Breast epithelium (tissue), 4 donors: Measurements from ENCODE around the gene RREB1. TPM values are rescaled to one million over a fixed set of nuclear protein-coding genes. Genes with fewer than 3 reads are reported as not detected.
A peak's percentile ranks its signal among the peaks of the same experiment; 100 is the strongest.

Experiments
- DNase-seq, 2 donors: peaks; one replicate each; pipeline ENCODE4 v3.0.0-alpha.2; 2019; ENCODE audit warnings: low spot score in 2 of 2
- H3K27ac ChIP-seq, 2 donors: fragments of 200-600 bp; sonication (generic) in 1 of 2; one replicate each; pipeline ENCODE4 v1.5.1; 2016 to 2019; ENCODE audit warnings: mild to moderate bottlenecking in 1 of 2
- H3K27me3 ChIP-seq, 2 donors: fragments of 200-600 bp; sonication (generic) in 1 of 2; one replicate each; pipeline versions ENCODE4 v1.5.1 to v1.6.0; 2017 to 2019; ENCODE audit warnings: control low read depth in 1 of 2, mild to moderate bottlenecking in 1 of 2
- H3K36me3 ChIP-seq: fragments of 200-600 bp; one replicate; pipeline ENCODE4 v1.5.1; 2019
- H3K4me1 ChIP-seq, 2 donors: fragments of 200-600 bp; sonication (generic); one replicate each; pipeline ENCODE4 v1.5.1; 2016 to 2019; ENCODE audit warnings: control low read depth in 1 of 2
- H3K4me3 ChIP-seq, 3 donors: fragments of 200-600 bp; sonication (generic); 1 replicate in 2 of 3; 2 replicates in 1 of 3; pipeline ENCODE4 v1.5.1; 2016 to 2019; ENCODE audit warnings: mild to moderate bottlenecking in 3 of 3, moderate library complexity in 2 of 3
- H3K9me3 ChIP-seq, 2 donors: fragments of 200-600 bp; sonication (generic) in 1 of 2; one replicate each; pipeline ENCODE4 v1.5.1; 2016 to 2019; ENCODE audit warnings: control low read depth in 1 of 2
- POLR2A ChIP-seq: fragments of 450-650 bp; IDR thresholded peaks from one replicate; pipeline ENCODE4 v1.6.1; 2016; ENCODE audit warnings: antibody characterized with exemption, mild to moderate bottlenecking, moderate library complexity
- POLR2AphosphoS5 ChIP-seq, 3 donors: sonication (generic); formaldehyde crosslinking; IDR thresholded peaks; one replicate each; pipeline ENCODE4 v1.6.1; 2017; ENCODE audit warnings: antibody characterized with exemption in 3 of 3
- intact Hi-C: fragments of 100-400 bp; cut with DNase I; formaldehyde crosslinking; loops from one replicate; pipeline ENCODE4 v1.15.1; 2023; ENCODE audit warnings: low total_unique reads
- total RNA-seq, 3 donors: library from RNA; depleted of rRNA; stranded (reverse); fragments of >200 nt; gene quantifications; one replicate each; pipeline ENCODE4 v1.1.0, GENCODE V29; 2016
- TF ChIP-seq, protein P1 (sequence below), 3 donors: fragments of 450-650 bp; IDR thresholded peaks; one replicate each; pipeline ENCODE4 v1.5.1; 2016 to 2017; ENCODE audit warnings: antibody characterized with exemption in 3 of 3, mild to moderate bottlenecking in 3 of 3, moderate library complexity in 3 of 3

RREB1 gene
- total RNA-seq, 3 donors from 2014 or later, result 36.0 to 39.8 (median 39.7) TPM

- no peaks in the 10 kb centered on the region for H3K27me3 ChIP-seq
- no peaks in the 10 kb centered on the region for H3K4me1 ChIP-seq
- no peak for DNase-seq
- H3K27ac ChIP-seq, result no peak overlapping the region
- H3K9me3 ChIP-seq, result no peaks in the 10 kb centered on the region
- TF ChIP-seq, protein P1, sequence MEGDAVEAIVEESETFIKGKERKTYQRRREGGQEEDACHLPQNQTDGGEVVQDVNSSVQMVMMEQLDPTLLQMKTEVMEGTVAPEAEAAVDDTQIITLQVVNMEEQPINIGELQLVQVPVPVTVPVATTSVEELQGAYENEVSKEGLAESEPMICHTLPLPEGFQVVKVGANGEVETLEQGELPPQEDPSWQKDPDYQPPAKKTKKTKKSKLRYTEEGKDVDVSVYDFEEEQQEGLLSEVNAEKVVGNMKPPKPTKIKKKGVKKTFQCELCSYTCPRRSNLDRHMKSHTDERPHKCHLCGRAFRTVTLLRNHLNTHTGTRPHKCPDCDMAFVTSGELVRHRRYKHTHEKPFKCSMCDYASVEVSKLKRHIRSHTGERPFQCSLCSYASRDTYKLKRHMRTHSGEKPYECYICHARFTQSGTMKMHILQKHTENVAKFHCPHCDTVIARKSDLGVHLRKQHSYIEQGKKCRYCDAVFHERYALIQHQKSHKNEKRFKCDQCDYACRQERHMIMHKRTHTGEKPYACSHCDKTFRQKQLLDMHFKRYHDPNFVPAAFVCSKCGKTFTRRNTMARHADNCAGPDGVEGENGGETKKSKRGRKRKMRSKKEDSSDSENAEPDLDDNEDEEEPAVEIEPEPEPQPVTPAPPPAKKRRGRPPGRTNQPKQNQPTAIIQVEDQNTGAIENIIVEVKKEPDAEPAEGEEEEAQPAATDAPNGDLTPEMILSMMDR (IDR thresholded peaks at IDR 0.05), result no peak
- TF ChIP-seq POLR2A (no peak), POLR2AphosphoS5 (IDR thresholded peaks at IDR 0.05) (no peak)
- intact Hi-C loops, result no loop called here
- H3K36me3 ChIP-seq, result no peaks in the 10 kb centered on the region
- H3K4me3 ChIP-seq, result no peak overlapping the region
Observed at GRCh38 chr6:7075341-7076000, 32.3 kb upstream of the RREB1 start.

DNA sequence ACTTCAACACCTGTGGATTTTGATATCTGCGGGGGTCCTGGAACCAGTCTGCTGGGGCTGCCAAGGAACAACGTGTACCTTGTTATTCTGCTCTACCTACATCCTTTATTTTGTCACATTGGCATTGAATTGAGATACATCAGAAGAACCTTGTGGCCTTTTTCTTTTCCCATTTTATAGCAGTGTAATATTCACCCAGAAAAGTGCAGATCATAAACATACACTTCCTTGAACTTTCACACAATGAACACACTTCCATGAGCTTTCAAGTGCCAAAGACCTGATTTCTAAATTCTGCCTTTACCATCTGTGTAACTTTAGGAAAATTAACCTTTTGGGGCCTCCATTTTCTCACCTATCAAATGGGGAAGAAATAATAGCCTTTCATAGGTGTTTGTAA, 29.9 kb upstream of the RREB1 start:
- Histone ChIP-seq H3K4me1 (no peaks in the 10 kb centered on the region), H3K27ac (no peak overlapping the region), H3K27me3 (no peaks in the 10 kb centered on the region), H3K4me3 (no peak overlapping the region), H3K36me3 (no peaks in the 10 kb centered on the region), H3K9me3 (no peaks in the 10 kb centered on the region)
- TF ChIP-seq POLR2AphosphoS5 (IDR thresholded peaks at IDR 0.05) (no peak), POLR2A (no peak)
- TF ChIP-seq, protein P1 (IDR thresholded peaks at IDR 0.05), result no peak
- no peak for DNase-seq
- intact Hi-C loops, result no loop called here

DNA sequence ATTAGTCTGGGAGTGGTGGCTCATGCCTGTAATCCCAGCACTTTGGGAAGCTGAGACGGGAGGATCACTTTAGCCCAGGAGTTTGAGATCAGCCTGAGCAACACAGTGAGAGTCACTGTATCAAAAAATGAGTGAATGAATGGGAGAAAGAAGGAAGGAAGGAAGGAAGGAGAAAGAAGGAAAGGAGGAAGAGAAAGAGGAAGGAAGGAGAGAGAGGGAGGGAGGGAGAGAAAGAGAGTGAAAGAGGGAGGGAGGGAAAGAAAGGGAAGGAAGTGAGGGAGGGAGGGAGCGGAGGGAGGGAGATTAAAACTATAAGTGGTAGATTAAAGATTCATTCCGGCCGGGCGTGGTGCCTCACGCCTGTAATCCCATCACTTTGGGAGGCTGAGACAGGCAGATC, 28.9 kb upstream of the RREB1 start:
- H3K4me3 ChIP-seq, result no peak overlapping the region
- no peak for DNase-seq
- TF ChIP-seq, protein P1 (IDR thresholded peaks at IDR 0.05), result no peak
- TF ChIP-seq POLR2AphosphoS5 (IDR thresholded peaks at IDR 0.05), result no peak
- TF ChIP-seq POLR2A, result no peak
- H3K9me3 ChIP-seq, result no peaks in the 10 kb centered on the region
- H3K27me3 ChIP-seq, result no peaks in the 10 kb centered on the region
- intact Hi-C loops, result no loop called here
- H3K27ac ChIP-seq, result no peak overlapping the region
- H3K36me3 ChIP-seq, result no peaks in the 10 kb centered on the region
- H3K4me1 ChIP-seq, result no peaks in the 10 kb centered on the region

- no peaks in the 10 kb centered on the region for H3K4me1 ChIP-seq
- H3K27me3 ChIP-seq, result no peaks in the 10 kb centered on the region
- no peak overlapping the region for H3K27ac ChIP-seq
- no peak overlapping the region for H3K4me3 ChIP-seq
- H3K36me3 ChIP-seq, result no peaks in the 10 kb centered on the region
- TF ChIP-seq, protein P1 (IDR thresholded peaks at IDR 0.05), result no peak
- no peak for TF ChIP-seq POLR2A
- intact Hi-C loops, result no loop called here
- H3K9me3 ChIP-seq, result no peaks in the 10 kb centered on the region
- DNase-seq, result no peak
Observed at GRCh38 chr6:7080311-7080710, 27.4 kb upstream of the RREB1 start.

DNA sequence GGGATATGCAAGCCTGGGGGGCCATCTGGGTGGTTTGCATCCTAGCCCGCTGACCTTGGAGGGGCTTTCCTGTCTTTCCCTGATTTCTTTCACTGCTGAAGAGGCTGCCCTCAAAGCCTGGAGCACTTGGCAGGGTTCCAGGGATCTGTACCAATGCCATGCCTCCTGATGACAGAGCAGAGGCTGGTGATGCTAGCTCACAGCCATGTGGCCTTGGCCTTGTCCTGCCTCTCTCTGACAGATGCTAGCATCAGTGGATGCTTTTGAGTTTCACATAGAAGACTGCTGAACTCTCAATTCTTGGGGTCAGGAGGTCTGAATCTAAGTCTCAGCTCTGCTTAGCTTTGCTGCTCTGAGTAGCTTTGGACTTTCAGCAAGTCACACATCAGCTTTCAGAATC, 21.9 kb upstream of the RREB1 start:
- peak overlapping the region in 1 of 2 donors; percentile 49 for H3K27ac ChIP-seq
- intact Hi-C loops, result no loop called here

More for the DNA sequence above, 21.9 kb upstream of the RREB1 start:
- Histone ChIP-seq H3K36me3 (no peaks in the 10 kb centered on the region), H3K4me3 (no peak overlapping the region), H3K9me3 (no peaks in the 10 kb centered on the region), H3K27me3 (no peaks in the 10 kb centered on the region), H3K4me1 (no peaks in the 10 kb centered on the region)
- DNase-seq, result no peak
- TF ChIP-seq POLR2AphosphoS5 (IDR thresholded peaks at IDR 0.05), result no peak
- TF ChIP-seq POLR2A, result no peak
- TF ChIP-seq, protein P1 (IDR thresholded peaks at IDR 0.05), result no peak
